ENCODE data around the gene TAT. TPM values are rescaled to one million over a fixed set of nuclear protein-coding genes. Genes with fewer than 3 reads are reported as not detected.
"Not testable (repeated sequence)": the region's sequence is repeated elsewhere in the genome, so short reads cannot be mapped to it uniquely, and the experiment has no call there.

TAT gene
- total RNA-seq, 2 donors from 2014 or later = not detected

GRCh38 chr16:71594000-71594646 is 17.2 kb upstream of the TAT start:
- Mint-ChIP-seq H3K4me1 (ENCODE audit: low read depth in 2 of 2) (no peaks in the 10 kb centered on the region), H3K27me3 (peaks cover 22 to 55% of the 10 kb centered on the region in 2 donors), H3K27ac (no peak overlapping the region), H3K4me3 (no peak overlapping the region), H3K36me3 (no peaks in the 10 kb centered on the region), H3K9me3 (no peaks in the 10 kb centered on the region)
- no peak for DNase-seq (ENCODE audit: low spot score)
- no peak for ATAC-seq

DNA sequence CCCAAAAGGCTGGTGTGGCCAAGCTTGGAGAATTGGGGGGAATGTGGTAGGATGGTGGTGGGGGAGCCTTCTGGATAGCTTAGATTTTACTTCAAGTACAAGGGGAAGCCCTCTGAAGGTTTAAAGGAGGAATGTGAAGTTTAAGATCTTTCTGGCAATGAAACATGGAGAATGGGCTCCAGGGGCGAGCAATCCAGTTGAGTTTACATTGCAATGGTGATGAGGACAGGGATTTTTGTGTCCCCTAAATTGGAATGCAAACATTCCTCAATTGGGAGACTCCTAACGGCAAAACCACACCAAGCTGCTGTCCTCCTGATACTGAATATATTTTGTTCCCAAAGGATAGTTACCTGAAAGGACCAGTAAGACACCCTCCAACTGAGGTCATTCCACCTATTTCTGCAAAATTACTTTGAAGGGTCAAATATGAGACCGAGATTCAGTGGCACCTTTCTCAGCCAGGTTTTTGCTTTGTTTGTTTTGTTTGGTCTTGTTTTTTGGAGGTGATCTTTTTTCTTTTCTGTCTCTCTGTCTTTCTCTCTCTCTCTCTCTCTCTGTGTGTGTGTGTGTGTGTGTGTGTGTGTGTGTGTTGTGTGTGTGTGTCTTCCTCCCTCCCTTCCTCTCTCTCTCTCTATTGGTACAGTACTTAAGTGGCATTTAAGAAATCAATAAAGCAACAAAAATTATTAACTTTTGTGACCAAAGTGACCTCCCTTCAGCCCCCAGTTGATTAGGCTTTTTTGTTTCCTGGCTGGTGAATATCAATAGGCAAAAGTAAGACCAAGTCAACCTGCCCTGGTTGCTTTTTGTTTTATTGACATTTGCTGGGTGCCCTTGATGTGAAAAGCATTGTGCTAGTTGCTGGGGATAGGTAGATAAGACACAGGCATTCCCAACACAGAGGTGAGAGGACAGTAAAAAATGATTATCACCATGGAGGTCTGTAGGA is 16.4 kb upstream of the TAT start:
- ATAC-seq = no peak
- H3K27me3 Mint-ChIP-seq = peaks cover 22 to 47% of the 10 kb centered on the region in 2 donors

DNA sequence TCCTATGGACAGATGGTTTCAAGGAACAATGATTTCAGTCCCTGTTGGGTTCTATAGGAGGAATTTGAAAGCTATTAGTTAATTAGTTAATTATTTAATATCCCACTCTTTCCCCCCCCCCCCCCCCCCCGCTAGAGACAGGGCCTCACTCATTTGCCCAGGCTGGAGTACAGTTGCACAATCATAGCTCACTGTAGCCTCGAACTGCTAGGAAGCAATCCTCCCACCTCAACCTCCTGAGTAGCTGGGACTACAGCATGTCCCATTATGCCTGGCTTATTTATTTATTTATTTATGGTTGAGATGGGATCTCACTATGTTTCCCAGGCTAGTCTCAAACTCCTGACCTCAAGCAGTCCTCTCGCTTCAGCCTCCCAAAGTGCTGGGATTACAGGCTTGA is 15.0 kb upstream of the TAT start:
- Mint-ChIP-seq H3K27ac (no peak overlapping the region), H3K9me3 (no peaks in the 10 kb centered on the region), H3K4me1 (ENCODE audit: low read depth in 2 of 2) (no peaks in the 10 kb centered on the region), H3K36me3 (no peaks in the 10 kb centered on the region), H3K4me3 (no peak overlapping the region), H3K27me3 (peaks cover 23 to 37% of the 10 kb centered on the region in 2 donors)
- ATAC-seq (no peak), DNase-seq (ENCODE audit: low spot score) (no peak)

More for the DNA sequence above, 16.4 kb upstream of the TAT start:
- no peaks in the 10 kb centered on the region for H3K9me3 Mint-ChIP-seq
- H3K27ac Mint-ChIP-seq = no peak overlapping the region
- H3K4me3 Mint-ChIP-seq = no peak overlapping the region
- H3K36me3 Mint-ChIP-seq = no peaks in the 10 kb centered on the region
- no peaks in the 10 kb centered on the region for H3K4me1 Mint-ChIP-seq (ENCODE audit: low read depth in 2 of 2)
- DNase-seq (ENCODE audit: low spot score) = no peak

DNA sequence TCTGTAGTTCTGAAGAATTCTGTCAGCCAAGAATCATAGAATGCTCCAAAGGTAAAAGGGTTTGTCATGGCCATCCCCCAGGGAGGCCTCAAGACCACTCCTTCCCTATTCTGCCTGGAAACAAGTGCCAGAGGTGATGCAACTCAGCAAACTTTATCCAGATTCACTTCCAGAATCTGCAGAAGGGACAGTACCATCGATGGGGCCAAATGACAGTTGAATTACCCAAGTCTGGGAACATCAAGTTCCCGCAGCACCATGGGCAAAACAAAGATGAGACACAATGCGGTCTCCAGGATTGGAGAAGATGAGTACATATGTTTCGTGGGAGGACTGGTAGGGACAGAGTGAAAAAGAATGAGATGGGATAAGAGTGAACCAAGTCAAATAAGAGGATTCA is 13.7 kb upstream of the TAT start:
- ATAC-seq (no peak), DNase-seq (ENCODE audit: low spot score) (no peak)
- Mint-ChIP-seq H3K27me3 (peaks cover 24 to 39% of the 10 kb centered on the region in 2 donors), H3K27ac (no peak overlapping the region), H3K4me1 (ENCODE audit: low read depth in 2 of 2) (no peaks in the 10 kb centered on the region), H3K4me3 (no peak overlapping the region), H3K36me3 (no peaks in the 10 kb centered on the region), H3K9me3 (no peaks in the 10 kb centered on the region)

DNA sequence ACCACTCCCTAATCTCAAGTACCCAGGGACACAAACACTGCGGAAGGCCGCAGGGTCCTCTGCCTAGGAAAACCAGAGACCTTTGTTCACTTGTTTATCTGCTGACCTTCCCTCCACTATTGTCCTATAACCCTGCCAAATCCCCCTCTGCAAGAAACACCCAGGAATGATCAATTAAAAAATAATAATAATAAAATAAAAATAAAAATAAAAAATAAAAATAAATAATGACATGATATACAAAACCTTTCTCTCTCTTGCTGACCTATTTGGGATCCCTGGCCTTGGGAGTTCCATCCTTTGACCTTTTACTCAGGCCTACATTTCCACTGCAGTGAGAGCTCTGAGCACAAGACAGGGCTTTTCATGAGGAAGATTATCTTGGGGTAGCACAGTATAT is 13.2 kb upstream of the TAT start:
- not testable (repeated sequence) for H3K36me3 Mint-ChIP-seq; H3K4me1 Mint-ChIP-seq (ENCODE audit: low read depth in 2 of 2); H3K27ac Mint-ChIP-seq; H3K9me3 Mint-ChIP-seq; DNase-seq (ENCODE audit: low spot score); H3K4me3 Mint-ChIP-seq; ATAC-seq
- H3K27me3 Mint-ChIP-seq = peaks cover 26 to 41% of the 10 kb centered on the region in 2 donors

DNA sequence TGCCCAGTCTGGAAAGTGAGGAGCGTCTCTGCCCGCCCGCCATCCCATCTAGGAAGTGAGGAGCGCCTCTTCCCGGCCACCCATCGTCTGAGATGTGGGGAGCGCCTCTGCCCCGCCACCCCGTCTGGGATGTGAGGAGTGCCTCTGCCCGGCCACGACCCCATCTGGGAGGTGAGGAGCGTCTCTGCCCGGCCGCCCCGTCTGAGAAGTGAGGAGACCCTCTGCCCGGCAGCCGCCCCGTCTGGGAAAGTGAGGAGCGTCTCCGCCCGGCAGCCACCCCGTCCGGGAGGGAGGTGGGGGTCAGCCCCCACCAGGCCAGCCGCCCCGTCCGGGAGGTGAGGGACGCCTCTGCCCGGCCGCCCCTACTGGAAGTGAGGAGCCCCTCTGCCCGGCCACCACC is 12.4 kb upstream of the TAT start:
- not testable (repeated sequence) for H3K4me3 Mint-ChIP-seq; H3K27ac Mint-ChIP-seq; H3K4me1 Mint-ChIP-seq (ENCODE audit: low read depth in 2 of 2); H3K36me3 Mint-ChIP-seq; ATAC-seq; H3K9me3 Mint-ChIP-seq; DNase-seq (ENCODE audit: low spot score)
- peaks cover 30 to 41% of the 10 kb centered on the region in 2 donors for H3K27me3 Mint-ChIP-seq

GRCh38 chr16:71585318-71585703 is 8.4 kb upstream of the TAT start:
- no peaks in the 10 kb centered on the region for H3K9me3 Mint-ChIP-seq
- no peak overlapping the region for H3K27ac Mint-ChIP-seq
- no peak for ATAC-seq

DNA sequence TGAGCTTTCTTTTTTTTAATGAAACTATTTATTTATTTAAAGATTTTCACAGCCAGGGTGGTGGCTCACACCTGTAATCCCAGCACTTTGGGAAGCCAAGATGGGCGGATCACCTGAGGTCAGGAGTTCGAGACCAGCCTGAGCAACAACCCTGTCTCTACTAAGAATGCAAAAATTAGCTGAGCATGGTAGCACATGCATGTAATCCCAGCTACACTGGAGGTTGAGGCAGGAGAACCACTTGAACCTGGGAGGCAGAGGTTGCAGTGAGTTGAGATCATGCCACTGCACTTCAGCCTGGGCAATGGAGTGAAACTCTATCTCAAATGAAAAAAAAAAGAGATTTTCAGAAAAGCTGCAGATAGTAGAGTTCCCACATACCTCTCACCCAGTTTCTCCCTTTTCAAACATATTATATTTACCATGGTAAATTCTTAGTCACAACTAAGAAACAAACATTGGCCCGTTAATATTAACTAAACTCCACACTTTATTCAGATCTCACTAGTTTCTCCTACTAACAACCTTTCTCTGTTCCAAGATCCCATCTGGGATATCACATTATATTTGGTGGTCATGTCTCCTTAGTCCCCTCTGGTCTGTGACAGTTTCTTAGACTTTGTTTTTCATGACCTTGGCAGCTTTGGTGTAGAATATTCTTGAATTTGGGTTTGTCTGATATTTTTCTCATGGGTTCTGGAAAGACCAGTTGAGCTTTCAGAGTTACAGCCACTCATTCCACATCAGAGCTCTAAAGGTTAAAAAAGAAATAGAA is 7.8 kb upstream of the TAT start:
- Mint-ChIP-seq H3K36me3 (no peaks in the 10 kb centered on the region), H3K9me3 (no peaks in the 10 kb centered on the region), H3K27ac (no peak overlapping the region), H3K4me3 (no peak overlapping the region), H3K27me3 (peaks cover 28 to 39% of the 10 kb centered on the region in 2 donors), H3K4me1 (ENCODE audit: low read depth in 2 of 2) (no peaks in the 10 kb centered on the region)
- ATAC-seq = no peak
- DNase-seq (ENCODE audit: low spot score) = no peak

More at GRCh38 chr16:71585318-71585703, 8.4 kb upstream of the TAT start:
- H3K27me3 Mint-ChIP-seq = peaks cover 24 to 40% of the 10 kb centered on the region in 2 donors
- H3K36me3 Mint-ChIP-seq = no peaks in the 10 kb centered on the region
- H3K4me3 Mint-ChIP-seq = no peak overlapping the region
- no peaks in the 10 kb centered on the region for H3K4me1 Mint-ChIP-seq (ENCODE audit: low read depth in 2 of 2)
- no peak for DNase-seq (ENCODE audit: low spot score)

DNA sequence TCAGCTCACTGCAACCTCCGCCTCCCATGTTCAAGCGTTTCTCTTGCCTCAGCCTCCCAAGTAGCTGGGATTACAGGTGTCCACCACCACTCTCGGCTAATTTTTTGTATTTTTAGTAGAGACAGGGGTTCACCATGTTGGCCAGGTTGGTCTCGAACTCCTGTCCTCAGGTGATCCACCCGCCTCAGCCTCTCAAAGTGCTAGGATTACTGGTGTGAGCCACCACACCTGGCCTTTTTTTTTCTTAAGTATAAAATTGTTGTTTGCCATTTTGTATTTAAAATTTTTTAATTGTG is 5.6 kb upstream of the TAT start:
- not testable (repeated sequence) for DNase-seq (ENCODE audit: low spot score); H3K4me1 Mint-ChIP-seq (ENCODE audit: low read depth in 2 of 2); ATAC-seq; H3K27ac Mint-ChIP-seq; H3K4me3 Mint-ChIP-seq; H3K9me3 Mint-ChIP-seq; H3K36me3 Mint-ChIP-seq
- peaks cover 28 to 43% of the 10 kb centered on the region in 2 donors for H3K27me3 Mint-ChIP-seq

- Mint-ChIP-seq H3K4me1 (ENCODE audit: low read depth in 2 of 2) (no peaks in the 10 kb centered on the region), H3K27ac (no peak overlapping the region), H3K9me3 (no peaks in the 10 kb centered on the region), H3K36me3 (no peaks in the 10 kb centered on the region), H3K27me3 (peaks cover 9 to 15% of the 10 kb centered on the region in 2 donors), H3K4me3 (no peak overlapping the region)
- DNase-seq (ENCODE audit: low spot score) = no peak
- no peak for ATAC-seq
These were observed 2.2 kb downstream of the TAT start for GRCh38 chr16:71574702-71575101.

GRCh38 chr16:71573387-71574094 is 3.4 kb downstream of the TAT start:
- peaks cover 9 to 16% of the 10 kb centered on the region in 2 donors for H3K27me3 Mint-ChIP-seq
- ATAC-seq (no peak), DNase-seq (ENCODE audit: low spot score) (no peak)
- no peaks in the 10 kb centered on the region for H3K36me3 Mint-ChIP-seq
- H3K27ac Mint-ChIP-seq = no peak overlapping the region
- H3K4me1 Mint-ChIP-seq (ENCODE audit: low read depth in 2 of 2) = no peaks in the 10 kb centered on the region
- H3K9me3 Mint-ChIP-seq = no peaks in the 10 kb centered on the region
- no peak overlapping the region for H3K4me3 Mint-ChIP-seq

DNA sequence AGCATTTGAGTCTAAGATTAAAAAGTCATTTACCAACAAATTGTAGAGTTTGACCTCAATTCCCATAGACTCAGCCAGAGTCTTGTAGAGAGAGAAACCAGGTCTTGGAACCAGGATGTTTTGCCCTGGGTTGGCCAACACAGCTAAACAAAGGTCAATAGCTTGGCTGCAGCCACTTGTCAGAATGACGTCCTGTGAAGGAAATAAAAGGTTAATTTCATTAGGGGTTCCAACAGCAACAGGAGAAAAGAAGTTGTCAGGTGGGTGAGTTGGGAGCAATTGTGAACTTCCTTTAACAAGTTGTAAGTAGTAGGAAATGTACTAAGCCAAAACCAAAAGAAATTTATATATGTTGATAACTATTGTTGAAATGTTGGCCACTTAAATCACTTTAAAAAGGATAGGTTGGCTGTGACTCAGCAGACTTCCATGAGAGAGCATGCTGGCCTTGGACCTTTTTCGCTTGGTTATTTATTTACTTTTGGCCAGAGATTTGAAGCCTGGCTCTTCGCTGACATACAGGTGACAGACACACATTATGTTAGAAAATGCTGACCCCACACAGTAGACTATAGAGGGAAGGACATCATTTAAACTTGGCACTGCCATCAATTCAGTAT is 4.3 kb downstream of the TAT start:
- no peak for DNase-seq (ENCODE audit: low spot score)
- no peaks in the 10 kb centered on the region for H3K4me1 Mint-ChIP-seq (ENCODE audit: low read depth in 2 of 2)
- H3K9me3 Mint-ChIP-seq = no peaks in the 10 kb centered on the region
- no peak for ATAC-seq
- H3K27me3 Mint-ChIP-seq = peaks cover 6 to 14% of the 10 kb centered on the region in 2 donors
- H3K36me3 Mint-ChIP-seq = no peaks in the 10 kb centered on the region
- H3K27ac Mint-ChIP-seq = no peak overlapping the region
- H3K4me3 Mint-ChIP-seq = no peak overlapping the region

DNA sequence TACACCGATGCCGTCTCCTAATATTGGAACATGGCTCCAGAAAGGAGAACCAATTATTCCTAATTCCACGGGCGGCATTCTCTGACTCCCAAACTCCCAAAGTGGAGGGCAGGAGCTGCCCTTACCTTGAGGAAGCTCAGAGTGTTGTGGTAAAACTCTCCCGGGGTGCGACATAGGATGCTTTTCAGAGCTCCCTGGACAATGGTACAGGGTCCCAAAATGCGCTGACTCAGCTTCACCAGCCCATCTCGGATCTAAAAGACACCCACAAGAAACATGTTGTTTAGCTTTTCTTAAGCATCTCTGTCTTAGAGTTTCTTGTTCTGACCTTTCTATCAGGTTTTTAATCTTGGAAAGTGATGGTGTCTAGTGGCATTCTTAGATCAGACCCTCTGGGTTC is 6.7 kb downstream of the TAT start:
- peaks cover 0 to 5% of the 10 kb centered on the region in 2 donors for H3K27me3 Mint-ChIP-seq
- ATAC-seq (no peak), DNase-seq (ENCODE audit: low spot score) (no peak)
- peaks cover 9 to 10% of the 10 kb centered on the region in 2 donors for H3K4me1 Mint-ChIP-seq (ENCODE audit: low read depth in 2 of 2)
- no peaks in the 10 kb centered on the region for H3K36me3 Mint-ChIP-seq
- H3K4me3 Mint-ChIP-seq = no peak overlapping the region
- H3K9me3 Mint-ChIP-seq = no peaks in the 10 kb centered on the region
- H3K27ac Mint-ChIP-seq = no peak overlapping the region

All from natural killer cell treated with Interleukin-12 subunit alpha and Interleukin-12 subunit beta and Interleukin-15 and Interleukin-18, amount 100 ng/mL, for 72 hours (primary cell).